ENCODE data around the gene PRICKLE1. TPM values are rescaled to one million over a fixed set of nuclear protein-coding genes. Genes with fewer than 3 reads are reported as not detected.

Gene PRICKLE1
- total RNA-seq, 1 donor from 2014 or later: 4.5 TPM

GRCh38 chr12:42426746-42427145 lies 162.8 kb downstream of the PRICKLE1 start:
- no peaks in the 10 kb centered on the region for H3K9me3 Mint-ChIP-seq
- no peak overlapping the region for H3K4me3 Mint-ChIP-seq
- no peak for TF ChIP-seq CTCF (IDR thresholded peaks at IDR 0.05)
- peaks cover 9% of the 10 kb centered on the region for H3K4me1 Mint-ChIP-seq
- DNase-seq (no peak), ATAC-seq (ENCODE audit: low read depth) (no peak)
- H3K36me3 Mint-ChIP-seq (ENCODE audit: low read depth): peaks cover 39% of the 10 kb centered on the region
- no peaks in the 10 kb centered on the region for H3K27me3 Mint-ChIP-seq
- POLR2A ChIA-PET: no interaction called here
- H3K27ac Mint-ChIP-seq: no peak overlapping the region
- intact Hi-C loops (cut with micrococcal nuclease): no loop called here
- CTCF ChIA-PET: no interaction called here

GRCh38 chr12:42422785-42423184 lies 166.8 kb downstream of the PRICKLE1 start:
- H3K4me1 Mint-ChIP-seq: peaks cover 26% of the 10 kb centered on the region
- intact Hi-C loops (cut with micrococcal nuclease): loop anchor here (1.0 kb wide), 1 partner anchor 47 kb away; no protein-coding TSS in a partner anchor

GRCh38 chr12:42421844-42422779 lies 167.4 kb downstream of the PRICKLE1 start:
- H3K27ac Mint-ChIP-seq: no peak overlapping the region
- H3K4me1 Mint-ChIP-seq: peaks cover 27% of the 10 kb centered on the region
- no peaks in the 10 kb centered on the region for H3K27me3 Mint-ChIP-seq
- no peaks in the 10 kb centered on the region for H3K9me3 Mint-ChIP-seq
- TF ChIP-seq CTCF (IDR thresholded peaks at IDR 0.05): no peak
- ChIA-PET POLR2A (no interaction called here), CTCF (no interaction called here)
- intact Hi-C loops (cut with micrococcal nuclease): loop anchor here (1.0 kb wide), 1 partner anchor 47 kb away; no protein-coding TSS in a partner anchor
- DNase-seq (no peak), ATAC-seq (ENCODE audit: low read depth) (no peak)
- H3K36me3 Mint-ChIP-seq (ENCODE audit: low read depth): peaks cover 20% of the 10 kb centered on the region
- no peak overlapping the region for H3K4me3 Mint-ChIP-seq

More at GRCh38 chr12:42422785-42423184, 166.8 kb downstream of the PRICKLE1 start:
- H3K27ac Mint-ChIP-seq: no peak overlapping the region
- H3K27me3 Mint-ChIP-seq: no peaks in the 10 kb centered on the region
- ChIA-PET CTCF (no interaction called here), POLR2A (no interaction called here)
- H3K4me3 Mint-ChIP-seq: no peak overlapping the region
- DNase-seq: no peak
- H3K36me3 Mint-ChIP-seq (ENCODE audit: low read depth): peaks cover 26% of the 10 kb centered on the region
- ATAC-seq (ENCODE audit: low read depth): no peak
- no peaks in the 10 kb centered on the region for H3K9me3 Mint-ChIP-seq
- TF ChIP-seq CTCF (IDR thresholded peaks at IDR 0.05): no peak

- CTCF ChIA-PET: no interaction called here
- no peak for TF ChIP-seq CTCF (IDR thresholded peaks at IDR 0.05)
- H3K27me3 Mint-ChIP-seq: no peaks in the 10 kb centered on the region
- ATAC-seq (ENCODE audit: low read depth): no peak
- POLR2A ChIA-PET: interaction anchor here (0.5 kb wide), 1 partner anchor 64 kb away, joined by 6 read pairs; no protein-coding TSS in a partner anchor
- no peaks in the 10 kb centered on the region for H3K9me3 Mint-ChIP-seq
- H3K4me1 Mint-ChIP-seq: peaks cover 37% of the 10 kb centered on the region
- no peak for DNase-seq
- intact Hi-C loops (cut with micrococcal nuclease): no loop called here
- H3K4me3 Mint-ChIP-seq: no peak overlapping the region
- H3K36me3 Mint-ChIP-seq (ENCODE audit: low read depth): peaks cover 24% of the 10 kb centered on the region
- H3K27ac Mint-ChIP-seq: no peak overlapping the region
Observed at GRCh38 chr12:42420395-42420794, 169.2 kb downstream of the PRICKLE1 start.

GRCh38 chr12:42410340-42410739 lies 179.2 kb downstream of the PRICKLE1 start:
- POLR2A ChIA-PET: no interaction called here
- Mint-ChIP-seq H3K36me3 (ENCODE audit: low read depth) (peaks cover 44% of the 10 kb centered on the region), H3K4me1 (peaks cover 10% of the 10 kb centered on the region), H3K27me3 (no peaks in the 10 kb centered on the region), H3K4me3 (no peak overlapping the region), H3K27ac (no peak overlapping the region), H3K9me3 (no peaks in the 10 kb centered on the region)
- CTCF ChIA-PET: no interaction called here
- TF ChIP-seq CTCF (IDR thresholded peaks at IDR 0.05): no peak
- DNase-seq: no peak
- intact Hi-C loops (cut with micrococcal nuclease): no loop called here
- ATAC-seq (ENCODE audit: low read depth): no peak
